IPS DF 4.7 (cell line): ENCODE results near the gene GPR183.

ENCODE experiments used
- DNase-seq: peaks from one replicate; pipeline ENCODE4 v3.0.0-alpha.2; 2013; ENCODE audit warnings: low spot score; ENCODE audit errors: extremely low read depth

Gene GPR183

GRCh38 chr13:99313501-99313900, 6.3 kb upstream of the GPR183 start:
- no peak for DNase-seq

GRCh38 chr13:99312493-99312883, 5.3 kb upstream of the GPR183 start:
- no peak for DNase-seq

- DNase-seq: no peak
Measured at GRCh38 chr13:99311748-99312492, 4.7 kb upstream of the GPR183 start.

DNA sequence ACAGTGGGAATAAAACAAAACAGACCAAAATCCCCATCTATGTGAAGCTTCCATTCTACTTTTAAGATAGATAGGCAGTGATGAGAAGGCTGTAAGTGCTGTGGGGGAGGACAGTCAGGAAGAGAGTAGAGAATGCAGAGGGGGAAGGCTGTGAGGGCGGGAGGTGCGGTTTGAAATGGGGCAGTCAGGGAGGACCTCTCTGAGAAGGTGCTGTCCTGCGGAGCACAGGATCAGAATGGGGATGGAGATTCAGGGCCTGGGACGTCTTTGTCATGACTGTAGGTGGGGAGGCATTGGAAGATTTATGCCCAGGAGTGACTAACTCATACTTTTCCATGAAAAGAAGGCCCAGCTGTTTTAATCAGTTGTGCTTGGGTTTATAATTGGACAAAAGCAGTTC, 3.9 kb upstream of the GPR183 start:
- no peak for DNase-seq

DNA sequence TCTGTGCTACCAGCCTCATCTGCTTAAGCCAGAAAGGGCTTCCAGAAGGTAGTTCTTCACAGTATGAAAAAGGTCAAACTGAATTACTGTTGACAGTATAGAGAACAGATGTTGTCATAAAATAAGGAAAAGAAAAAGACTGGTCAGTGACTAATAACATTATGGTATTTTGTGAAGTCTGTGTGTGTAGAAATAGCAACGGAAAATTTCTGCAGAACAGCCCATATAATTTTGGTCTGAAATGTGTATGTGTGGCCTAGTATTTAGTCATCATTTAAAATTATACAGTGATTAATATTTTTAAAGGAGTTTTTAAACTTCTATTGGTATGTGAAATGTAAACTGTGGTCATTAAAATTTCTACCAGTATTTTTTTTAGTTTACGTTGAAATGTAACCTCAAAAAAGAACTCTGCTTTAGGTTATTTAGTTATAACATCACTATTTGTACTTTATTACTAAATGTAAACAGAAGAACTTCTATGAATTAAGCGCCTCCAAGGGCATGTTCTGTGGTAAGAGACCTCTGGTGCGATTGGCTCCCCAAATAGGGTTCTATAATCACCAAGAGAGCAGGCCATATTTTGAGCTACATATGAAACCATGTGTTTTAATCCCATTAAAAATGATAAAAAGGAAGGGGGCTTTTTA, 3.3 kb upstream of the GPR183 start:
- DNase-seq: no peak

GRCh38 chr13:99308471-99309087, 1.4 kb upstream of the GPR183 start:
- DNase-seq: no peak

DNA sequence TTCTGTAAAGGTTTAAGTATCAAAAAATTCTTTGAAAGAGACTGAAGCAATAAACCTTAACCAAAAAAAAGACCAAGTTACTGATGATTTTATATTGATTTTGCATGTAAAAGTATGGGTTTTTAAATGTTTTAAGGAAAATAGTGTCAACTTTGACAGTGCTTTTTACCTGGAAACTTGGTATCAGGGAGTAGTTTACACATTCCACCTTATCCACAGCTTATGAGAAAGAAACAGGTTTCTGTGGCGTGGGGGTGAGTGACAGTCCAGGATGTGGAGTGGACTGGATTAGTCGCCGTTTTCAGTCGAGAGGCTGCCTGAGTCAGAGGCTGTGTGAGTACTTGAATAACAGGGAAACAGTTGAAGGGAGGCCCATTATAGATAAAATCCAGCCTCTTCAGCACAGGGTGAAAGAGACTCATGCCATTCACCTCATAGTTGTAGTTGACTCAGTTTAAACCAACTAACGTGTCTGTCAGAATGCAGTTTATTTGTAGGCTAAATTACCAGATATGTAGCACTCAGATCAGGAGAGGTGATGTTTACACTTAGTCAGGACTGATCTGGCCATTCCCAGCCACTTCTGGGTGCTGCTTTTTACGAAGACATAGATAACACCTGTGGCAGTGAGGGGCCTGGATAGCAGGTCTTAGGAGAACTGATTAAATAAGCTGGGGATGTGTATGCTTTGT, 595 bp upstream of the GPR183 start:
- no peak for DNase-seq

GRCh38 chr13:99305566-99305965, 1.6 kb downstream of the GPR183 start:
- no peak for DNase-seq

- DNase-seq: no peak
Measured at GRCh38 chr13:99305158-99305557, 2.0 kb downstream of the GPR183 start.

GRCh38 chr13:99304541-99304940, 2.7 kb downstream of the GPR183 start:
- no peak for DNase-seq

- DNase-seq: no peak
Measured at GRCh38 chr13:99303863-99304521, 3.2 kb downstream of the GPR183 start.

DNA sequence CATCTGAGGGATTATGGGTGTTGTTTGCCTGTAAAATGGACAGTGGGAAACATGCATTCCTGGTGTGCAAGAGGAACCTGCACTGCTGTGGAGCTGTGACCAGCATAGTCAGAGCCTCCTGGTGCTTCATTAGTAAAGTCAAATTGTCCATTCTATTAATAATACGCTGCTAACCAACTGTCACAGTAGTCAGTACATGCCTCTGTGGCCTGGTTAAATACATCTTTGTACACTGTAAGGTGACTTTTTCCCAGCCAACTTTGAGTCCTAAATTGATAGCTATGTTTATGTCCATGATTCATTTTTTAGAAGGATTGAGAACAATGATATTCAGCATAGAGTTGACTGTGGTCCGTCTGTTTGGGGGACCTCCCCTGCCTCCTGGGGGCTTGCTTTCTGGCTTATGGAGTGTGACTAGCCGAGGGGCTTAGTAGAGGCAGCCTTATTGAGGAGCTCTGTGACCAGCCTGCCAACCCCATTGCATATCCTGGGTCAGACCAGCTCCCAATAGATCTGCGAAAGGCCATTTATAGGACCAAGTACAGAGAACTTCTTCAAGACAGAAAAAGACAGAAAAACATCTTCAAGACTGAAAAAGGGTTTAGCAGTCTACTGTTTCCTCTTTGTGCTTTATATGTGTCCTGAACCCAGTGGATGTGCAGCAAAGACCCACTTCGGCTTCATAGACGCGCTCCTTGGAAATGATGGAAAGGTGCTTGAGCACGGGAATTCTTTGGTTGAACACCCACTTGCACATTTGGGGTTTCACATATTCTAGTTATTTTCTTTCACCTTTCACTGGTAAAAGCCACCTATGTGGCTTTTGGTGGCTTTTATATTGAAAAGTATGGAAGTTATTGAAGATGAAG, 4.3 kb downstream of the GPR183 start:
- DNase-seq: no peak

- no peak for DNase-seq
Measured at GRCh38 chr13:99301913-99302636, 5.1 kb downstream of the GPR183 start.

DNA sequence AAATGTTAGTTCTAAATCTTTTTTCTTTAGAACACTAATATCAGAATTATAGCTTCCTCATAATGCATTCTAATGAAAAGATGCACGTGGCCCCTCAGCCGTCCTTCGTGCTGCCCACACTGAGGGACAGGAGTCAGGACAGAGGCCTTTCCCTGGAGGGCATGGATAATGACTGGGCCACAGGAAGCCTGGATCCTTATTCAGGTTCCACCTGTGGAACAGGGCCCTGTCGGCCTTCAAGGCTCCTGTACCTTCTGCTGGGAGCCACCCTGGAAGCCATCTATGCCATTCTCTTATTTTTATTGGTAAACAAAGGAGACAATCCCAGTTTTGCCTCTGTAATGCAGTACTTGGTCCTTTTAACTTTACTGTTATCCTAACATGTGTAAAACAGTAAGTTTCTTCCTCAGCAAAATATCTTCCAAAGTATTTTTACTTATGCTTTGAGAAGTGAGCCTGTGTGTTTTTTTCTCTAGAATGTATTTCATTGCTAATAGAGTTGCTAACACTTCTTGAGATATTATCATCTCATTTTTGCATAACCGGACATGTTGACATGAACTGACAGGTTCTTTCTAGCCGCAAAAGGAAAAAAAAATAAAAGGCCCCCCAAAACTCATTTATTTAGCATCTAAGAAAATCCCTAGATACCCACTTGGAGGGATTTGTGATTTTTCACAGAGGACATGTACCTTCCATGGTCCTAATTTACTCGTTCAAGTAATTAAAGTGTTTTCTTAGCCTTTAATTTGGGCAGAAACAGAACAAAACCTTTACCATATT, 6.0 kb downstream of the GPR183 start:
- DNase-seq: no peak

DNA sequence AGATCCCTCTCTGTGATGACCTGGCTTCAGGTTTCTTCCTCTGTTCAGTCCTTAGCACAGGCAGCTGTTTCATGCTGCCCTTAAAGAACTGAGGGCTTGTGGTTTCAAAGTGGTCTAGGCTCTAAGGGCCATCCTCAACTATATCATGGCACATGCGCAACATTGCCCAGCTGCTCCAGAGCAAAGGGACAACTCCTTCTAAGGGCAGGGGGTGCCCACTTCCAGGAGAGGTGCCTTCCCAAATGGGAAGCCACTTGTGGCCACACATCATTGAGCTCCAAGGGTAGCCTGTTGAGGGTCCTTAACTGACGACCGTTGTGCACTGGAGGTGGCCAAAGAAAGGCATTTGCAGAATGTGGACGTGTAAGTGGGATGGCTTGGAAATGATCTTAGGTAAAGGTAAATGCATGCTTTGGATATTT, 7.3 kb downstream of the GPR183 start:
- no peak for DNase-seq

DNA sequence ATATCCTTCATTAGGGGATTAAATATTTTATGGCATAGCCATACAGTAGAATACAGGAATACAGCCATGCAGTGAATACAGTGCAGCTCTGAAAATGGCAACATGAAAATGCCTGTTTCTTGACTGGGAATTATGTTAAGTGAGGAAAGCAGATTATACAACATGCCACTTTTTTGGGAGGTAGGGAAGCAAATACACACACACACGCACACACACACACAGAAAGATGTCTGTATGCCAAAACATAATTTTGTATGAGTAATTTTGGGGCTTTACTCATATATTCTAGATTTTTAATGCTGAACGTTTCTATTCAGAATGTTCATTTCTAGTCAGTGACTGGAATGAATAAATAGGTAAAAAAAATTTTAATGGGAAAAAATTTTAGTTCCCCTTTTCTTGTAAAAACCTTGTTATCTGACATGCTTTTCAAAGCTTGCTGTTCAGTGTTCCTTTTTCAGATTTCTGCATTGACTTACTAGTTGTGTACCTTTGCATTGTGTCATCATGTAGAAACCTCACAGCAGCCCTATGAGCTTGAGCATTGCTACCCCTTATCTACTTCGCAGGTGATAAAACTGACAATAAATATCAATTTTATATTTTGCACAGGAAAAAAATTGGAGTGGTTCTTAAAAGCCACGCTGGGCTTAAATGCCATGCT, 7.8 kb downstream of the GPR183 start:
- DNase-seq: no peak

DNA sequence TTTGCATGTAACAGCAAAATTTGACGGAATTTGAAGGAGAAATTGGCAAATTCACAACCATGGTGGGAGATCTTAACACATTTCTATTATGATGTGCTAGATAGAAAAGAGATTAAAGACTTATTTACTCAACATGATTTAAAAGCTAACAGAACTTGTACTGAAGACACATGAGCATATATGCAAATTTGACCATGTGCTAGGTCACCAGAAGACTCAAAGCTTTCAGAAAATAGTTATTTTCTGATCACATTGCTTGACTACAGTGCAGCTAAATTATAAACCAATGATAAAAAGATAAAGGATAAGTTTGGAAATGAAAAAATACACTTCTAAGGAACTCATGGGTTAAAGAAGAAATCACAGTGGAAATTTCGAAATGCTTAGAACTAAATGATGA, 9.1 kb downstream of the GPR183 start:
- DNase-seq: no peak

GRCh38 chr13:99297331-99297730, 9.9 kb downstream of the GPR183 start:
- no peak for DNase-seq

DNA sequence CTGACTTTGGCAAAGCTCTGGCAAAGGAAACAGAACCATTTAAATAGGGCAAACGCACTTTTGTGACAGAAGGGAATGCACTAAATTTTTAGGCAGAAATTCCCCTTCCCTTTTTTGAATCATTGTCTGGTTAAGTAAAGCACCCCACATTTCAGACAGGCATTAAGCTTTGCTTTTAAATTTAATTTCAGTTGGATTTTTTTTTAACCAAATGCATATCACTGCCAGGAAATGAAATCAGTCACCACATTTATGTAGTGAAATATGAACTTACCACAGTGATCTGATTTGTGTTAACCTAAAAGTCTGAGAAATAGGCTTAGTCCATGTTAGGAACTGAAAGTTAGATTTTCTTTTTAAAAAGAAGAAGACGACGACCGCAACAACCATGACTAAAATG, 10.8 kb downstream of the GPR183 start:
- no peak for DNase-seq
